ENCODE data around the gene CEBPZ. TPM values are rescaled to one million over a fixed set of nuclear protein-coding genes. Genes with fewer than 3 reads are reported as not detected.
"Not testable (repeated sequence)": the region's sequence is repeated elsewhere in the genome, so short reads cannot be mapped to it uniquely, and the experiment has no call there.

CEBPZ gene
- total and polyA plus RNA-seq, 2 donors (not counting 1 experiment from before 2014, with no cell fraction given) = 5.3 to 56.5 TPM

GRCh38 chr2:37205689-37206341, 25.6 kb downstream of the CEBPZ start:
- H3K27ac Mint-ChIP-seq = no peak overlapping the region
- CTCF ChIA-PET = no interaction called here

GRCh38 chr2:37205071-37205661, 26.2 kb downstream of the CEBPZ start:
- H3K79me2 ChIP-seq (ENCODE audit: control insufficient read depth, insufficient read depth, low read length) = peaks cover 50% of the 10 kb centered on the region
- WGBS (ENCODE audit: insufficient coverage) = 96% methylated on average over 4 of the region's 8 CpGs
- ATAC-seq (ENCODE audit: low read depth); intact Hi-C loops (cut with micrococcal nuclease); H3K9me3 ChIP-seq (ENCODE audit: control extremely low read depth in 1 of 3, control insufficient read depth in 2 of 3, insufficient read depth in 1 of 3, low read length in 2 of 3); H3K27me3 Mint-ChIP-seq; CTCF ChIA-PET; H2AFZ ChIP-seq (ENCODE audit: insufficient read depth, low read depth, low read length, poor library complexity, severe bottlenecking); DNase-seq; H3K9me3 Mint-ChIP-seq (ENCODE audit: insufficient read depth); H3K27me3 ChIP-seq (replicated peaks in 1 of 4; ENCODE audit: control extremely low read depth in 1 of 4, control insufficient read depth in 3 of 4, insufficient read depth in 4 of 4, low read length in 3 of 4); H3K4me1 Mint-ChIP-seq; H3K27ac ChIP-seq (ENCODE audit: low read length in 2 of 2); H3K4me3 ChIP-seq (ENCODE audit: control extremely low read depth in 1 of 5, extremely low read depth in 1 of 5, insufficient read depth in 1 of 5, low read depth in 2 of 5, low read length in 4 of 5); H4K20me1 ChIP-seq (ENCODE audit: control insufficient read depth, insufficient read depth, low read length, poor library complexity, severe bottlenecking); H3K9ac ChIP-seq (ENCODE audit: low read length); POLR2A ChIA-PET; H3K4me2 ChIP-seq (replicated peaks; ENCODE audit: low read depth, low read length, poor library complexity, severe bottlenecking); H3K4me3 Mint-ChIP-seq; H3K27ac Mint-ChIP-seq; H3K4me1 ChIP-seq (ENCODE audit: control insufficient read depth in 2 of 2, insufficient read depth in 2 of 2, low read length in 2 of 2): not testable (repeated sequence)
- H3K36me3 ChIP-seq (replicated peaks in 1 of 2; ENCODE audit: control extremely low read depth in 1 of 2, control insufficient read depth in 1 of 2, extremely low read depth in 1 of 2, insufficient read depth in 2 of 2, low read length in 1 of 2) = peaks cover 19 to 69% of the 10 kb centered on the region in 2 experiments

More at GRCh38 chr2:37205689-37206341, 25.6 kb downstream of the CEBPZ start:
- Histone ChIP-seq H3K27me3 (replicated peaks in 1 of 4; ENCODE audit: control extremely low read depth in 1 of 4, control insufficient read depth in 3 of 4, insufficient read depth in 4 of 4, low read length in 3 of 4) (no peaks in the 10 kb centered on the region), H3K36me3 (replicated peaks in 1 of 2; ENCODE audit: control extremely low read depth in 1 of 2, control insufficient read depth in 1 of 2, extremely low read depth in 1 of 2, insufficient read depth in 2 of 2, low read length in 1 of 2) (peaks cover 19 to 73% of the 10 kb centered on the region in 2 experiments), H3K4me2 (replicated peaks; ENCODE audit: low read depth, low read length, poor library complexity, severe bottlenecking) (no peak overlapping the region), H3K4me3 (ENCODE audit: control extremely low read depth in 1 of 5, extremely low read depth in 1 of 5, insufficient read depth in 1 of 5, low read depth in 2 of 5, low read length in 4 of 5) (no peak overlapping the region), H3K4me1 (ENCODE audit: control insufficient read depth in 2 of 2, insufficient read depth in 2 of 2, low read length in 2 of 2) (no peaks in the 10 kb centered on the region), H3K9ac (ENCODE audit: low read length) (no peak overlapping the region), H3K9me3 (ENCODE audit: control extremely low read depth in 1 of 3, control insufficient read depth in 2 of 3, insufficient read depth in 1 of 3, low read length in 2 of 3) (peaks cover 0 to 5% (median 3%) of the 10 kb centered on the region in 3 donors), H2AFZ (ENCODE audit: insufficient read depth, low read depth, low read length, poor library complexity, severe bottlenecking) (no peak overlapping the region), H4K20me1 (ENCODE audit: control insufficient read depth, insufficient read depth, low read length, poor library complexity, severe bottlenecking) (no peaks in the 10 kb centered on the region), H3K27ac (ENCODE audit: low read length in 2 of 2) (no peak overlapping the region), H3K79me2 (ENCODE audit: control insufficient read depth, insufficient read depth, low read length) (peaks cover 49% of the 10 kb centered on the region)
- POLR2A ChIA-PET = no interaction called here
- DNase-seq (no peak), ATAC-seq (ENCODE audit: low read depth) (no peak)
- no peaks in the 10 kb centered on the region for H3K27me3 Mint-ChIP-seq
- H3K4me3 Mint-ChIP-seq = no peak overlapping the region
- intact Hi-C loops (cut with micrococcal nuclease) = no loop called here
- 100% methylated on average over 3 of the region's 5 CpGs for WGBS (ENCODE audit: insufficient coverage)
- TF ChIP-seq EZH2 (IDR thresholded peaks at IDR 0.05; ENCODE audit: borderline replicate concordance, insufficient read depth, low read depth, low read length, poor library complexity, severe bottlenecking) = no peak
- no peak for TF ChIP-seq CTCF (IDR thresholded peaks at IDR 0.05)
- H3K4me1 Mint-ChIP-seq = no peaks in the 10 kb centered on the region
- H3K9me3 Mint-ChIP-seq (ENCODE audit: insufficient read depth) = peaks cover 7% of the 10 kb centered on the region
